H1 (cell line): ENCODE results near the gene GLG1. TPM values are rescaled to one million over a fixed set of nuclear protein-coding genes. Genes with fewer than 3 reads are reported as not detected.

ENCODE experiments used
- CTCF ChIA-PET: fragments of 300-600 bp; sonication (Branson Sonifier 250); formaldehyde crosslinking; loops from one replicate; lab custom pipeline; 2021; ENCODE audit not compliant: partially characterized antibody; lab: Charles Lee
- POLR2A ChIA-PET: fragments of 300-600 bp; sonication (Branson Sonifier 250); formaldehyde crosslinking; loops from one replicate; lab custom pipeline; 2021; ENCODE audit warnings: inconsistent platforms; ENCODE audit not compliant: partially characterized antibody; lab: Charles Lee
- DNase-seq, 2 experiments: peaks; one replicate each; pipeline versions ENCODE4 v3.0.0 to v3.0.0-alpha.2; 2010 to 2022; ENCODE audit warnings: low spot score in 2 of 2, low read depth in 1 of 2, mixed read lengths in 1 of 2
- FAIRE-seq: peaks from 2 replicates; lab custom pipeline; 2011; peaks lifted over from hg19 to GRCh38; lab: Jason Lieb, UNC
- H2AFZ ChIP-seq: 2 replicates; pipeline ENCODE4 v1.8.1; 2012; ENCODE audit warnings: low read length, inconsistent platforms
- H2AK5ac ChIP-seq: 2 replicates; pipeline ENCODE4 v1.6.1; 2013; ENCODE audit warnings: low read depth, low read length
- H2BK120ac ChIP-seq: replicated peaks from 2 replicates; pipeline ENCODE3; 2013; ENCODE audit warnings: low read depth, low read length, inconsistent platforms
- H2BK12ac ChIP-seq: 2 replicates; pipeline ENCODE4 v1.6.1; 2013; ENCODE audit warnings: low read depth, low read length
- H2BK15ac ChIP-seq: 2 replicates; pipeline ENCODE4 v1.6.1; 2013; ENCODE audit warnings: low read length
- H2BK20ac ChIP-seq: 2 replicates; pipeline ENCODE4 v1.6.1; 2013; ENCODE audit warnings: low read length
- H2BK5ac ChIP-seq: 2 replicates; pipeline ENCODE4 v1.6.1; 2013; ENCODE audit warnings: low read depth, low read length
- H3K14ac ChIP-seq: 2 replicates; pipeline ENCODE4 v1.6.1; 2013; ENCODE audit warnings: inconsistent platforms; ENCODE audit not compliant: insufficient read length
- H3K18ac ChIP-seq: 2 replicates; pipeline ENCODE4 v1.6.1; 2013; ENCODE audit warnings: low read length; ENCODE audit errors: extremely low read depth
- H3K23ac ChIP-seq: 2 replicates; pipeline ENCODE4 v1.6.1; 2013; ENCODE audit warnings: inconsistent platforms; ENCODE audit not compliant: insufficient read length
- H3K23me2 ChIP-seq: 2 replicates; pipeline ENCODE4 v1.6.1; 2013; ENCODE audit warnings: low read depth, low read length
- H3K27ac ChIP-seq: 2 replicates; pipeline ENCODE4 v1.6.1; 2011; ENCODE audit warnings: low read depth, low read length, inconsistent platforms
- H3K27me3 ChIP-seq, 4 experiments: replicated peaks in 1 of 4; 1 replicate in 1 of 4; 2 replicates in 3 of 4; pipeline versions ENCODE4 v1.6.1 to v1.8.1; 2011 to 2013; ENCODE audit warnings: low read length in 3 of 4, mild to moderate bottlenecking in 3 of 4, inconsistent platforms in 2 of 4, mixed read lengths in 2 of 4, moderate library complexity in 1 of 4; ENCODE audit not compliant: control insufficient read depth in 3 of 4, insufficient read depth in 3 of 4; ENCODE audit errors: extremely low read depth in 1 of 4
- H3K36me3 ChIP-seq, 4 experiments: 2 replicates each; pipeline versions ENCODE4 v1.6.1 to v1.8.1; 2011 to 2013; ENCODE audit warnings: mild to moderate bottlenecking in 4 of 4, low read length in 3 of 4, moderate library complexity in 2 of 4, control low read depth in 1 of 4, inconsistent platforms in 1 of 4; ENCODE audit not compliant: insufficient read depth in 4 of 4, control insufficient read depth in 2 of 4
- H3K4ac ChIP-seq: replicated peaks from 2 replicates; pipeline ENCODE3; 2013; ENCODE audit warnings: low read length, low read depth, mixed read lengths, inconsistent platforms; ENCODE audit not compliant: insufficient read length
- H3K4me1 ChIP-seq, 4 experiments: replicated peaks in 1 of 4; 1 replicate in 1 of 4; 2 replicates in 3 of 4; pipeline versions ENCODE4 v1.6.1 to v1.8.1; 2011 to 2013; ENCODE audit warnings: low read length in 3 of 4, inconsistent platforms in 2 of 4, mixed read lengths in 1 of 4; ENCODE audit not compliant: insufficient read depth in 4 of 4, control insufficient read depth in 3 of 4
- H3K4me2 ChIP-seq, 2 experiments: 2 replicates each; pipeline versions ENCODE4 v1.6.1 to v1.8.1; 2011 to 2013; ENCODE audit warnings: low read depth in 2 of 2, low read length in 2 of 2, control low read depth in 1 of 2, inconsistent platforms in 1 of 2, mild to moderate bottlenecking in 1 of 2; ENCODE audit not compliant: insufficient read depth in 1 of 2
- H3K4me3 ChIP-seq, 4 experiments: fragments of 200-600, 300-600 bp in 1 of 4; sonication (generic), shearing (Covaris generic), sonication (Bioruptor Twin) in 1 of 4; 2 replicates each; pipeline versions ENCODE4 v1.5.1 to v1.8.1; 2011 to 2016; ENCODE audit warnings: low read length in 4 of 4, low read depth in 3 of 4, control low read depth in 2 of 4, inconsistent platforms in 2 of 4, mild to moderate bottlenecking in 2 of 4, mixed read lengths in 1 of 4, moderate library complexity in 1 of 4; ENCODE audit not compliant: insufficient read depth in 2 of 4; ENCODE audit errors: extremely low read depth in 1 of 4
- H3K56ac ChIP-seq: replicated peaks from 2 replicates; pipeline ENCODE3; 2013; ENCODE audit warnings: low read depth, mild to moderate bottlenecking, mixed read lengths, low read length, inconsistent platforms; ENCODE audit not compliant: insufficient read length
- H3K79me1 ChIP-seq: 2 replicates; pipeline ENCODE4 v1.6.1; 2013; ENCODE audit warnings: low read depth, low read length, control low read depth
- H3K79me2 ChIP-seq, 2 experiments: 2 replicates each; pipeline versions ENCODE4 v1.6.1 to v1.8.1; 2012 to 2013; ENCODE audit warnings: low read length in 2 of 2, mild to moderate bottlenecking in 2 of 2, inconsistent platforms in 1 of 2; ENCODE audit not compliant: insufficient read depth in 2 of 2, control insufficient read depth in 1 of 2
- H3K9ac ChIP-seq, 4 experiments: replicated peaks in 1 of 4; 1 replicate in 1 of 4; 2 replicates in 3 of 4; pipeline versions ENCODE4 v1.6.1 to v1.8.1; 2011 to 2013; ENCODE audit warnings: low read depth in 3 of 4, low read length in 3 of 4, control low read depth in 2 of 4, mild to moderate bottlenecking in 2 of 4, moderate library complexity in 2 of 4, inconsistent platforms in 1 of 4; ENCODE audit errors: extremely low read depth in 1 of 4
- H3K9me3 ChIP-seq, 2 experiments: 2 replicates each; pipeline versions ENCODE4 v1.6.1 to v1.8.1; 2012 to 2013; ENCODE audit warnings: mild to moderate bottlenecking in 2 of 2, moderate library complexity in 2 of 2, control low read depth in 1 of 2, inconsistent platforms in 1 of 2, low read depth in 1 of 2, low read length in 1 of 2, mixed read lengths in 1 of 2; ENCODE audit not compliant: insufficient read depth in 2 of 2
- H4K20me1 ChIP-seq, 2 experiments: replicated peaks in 1 of 2; 2 replicates each; pipeline versions ENCODE3 to v1.8.1; 2011 to 2013; ENCODE audit warnings: inconsistent platforms in 2 of 2, low read length in 2 of 2, mild to moderate bottlenecking in 1 of 2; ENCODE audit not compliant: insufficient read depth in 2 of 2, control insufficient read depth in 1 of 2
- H4K5ac ChIP-seq: 2 replicates; pipeline ENCODE4 v1.6.1; 2013; ENCODE audit warnings: low read length, low read depth, mixed read lengths, inconsistent platforms; ENCODE audit not compliant: insufficient read length
- H4K8ac ChIP-seq: 2 replicates; pipeline ENCODE4 v1.8.0; 2013; ENCODE audit warnings: mild to moderate bottlenecking, moderate library complexity, low read length, inconsistent platforms; ENCODE audit not compliant: insufficient read depth; ENCODE audit errors: extremely low read depth
- H4K91ac ChIP-seq: replicated peaks from 2 replicates; pipeline ENCODE3; 2013; ENCODE audit warnings: low read length, mixed read lengths, inconsistent platforms; ENCODE audit not compliant: insufficient read length
- CBX8 ChIP-seq: fragments of 300-800, 300-1000 bp; sonication (generic); IDR thresholded peaks from 2 replicates; pipeline ENCODE4 v1.7.1; 2016; ENCODE audit warnings: low read depth, low read length, borderline replicate concordance
- CEBPB ChIP-seq: IDR thresholded peaks from 2 replicates; pipeline ENCODE4 v1.6.1; 2012; ENCODE audit warnings: low read depth, low read length
- CHD1 ChIP-seq: IDR thresholded peaks from 2 replicates; pipeline ENCODE4 v1.6.1; 2012; ENCODE audit warnings: low read depth, low read length, improper control_type of control experiment
- CTCF ChIP-seq, 3 experiments: IDR thresholded peaks; 1 replicate in 2 of 3; 2 replicates in 1 of 3; pipeline versions ENCODE4 v1.5.1 to v1.6.1; 2011; ENCODE audit warnings: low read length in 3 of 3, mild to moderate bottlenecking in 3 of 3, inconsistent platforms in 2 of 3, low read depth in 1 of 3, moderate library complexity in 1 of 3; ENCODE audit not compliant: insufficient read depth in 1 of 3; ENCODE audit errors: control extremely low read depth in 1 of 3
- EP300 ChIP-seq, 2 experiments: IDR thresholded peaks; 1 replicate in 1 of 2; 2 replicates in 1 of 2; pipeline ENCODE4 v1.6.1; 2011 to 2012; ENCODE audit warnings: low read depth in 2 of 2, low read length in 2 of 2, mild to moderate bottlenecking in 2 of 2, borderline replicate concordance in 1 of 2, inconsistent platforms in 1 of 2, moderate library complexity in 1 of 2
- HDAC6 ChIP-seq: IDR thresholded peaks from one replicate; pipeline ENCODE4 v1.7.1; 2012; ENCODE audit warnings: low read depth, mild to moderate bottlenecking, inconsistent platforms, low read length, moderate library complexity
- KDM4A ChIP-seq: IDR thresholded peaks from one replicate; pipeline ENCODE4 v1.7.1; 2012; ENCODE audit warnings: low read depth, mild to moderate bottlenecking, moderate library complexity, low read length, inconsistent platforms; ENCODE audit not compliant: severe bottlenecking
- SRF ChIP-seq: IDR thresholded peaks from 2 replicates; pipeline ENCODE4 v1.6.1; 2011; ENCODE audit warnings: mild to moderate bottlenecking, low read depth, low read length, moderate library complexity
- SUZ12 ChIP-seq: fragments of 200-600 bp; sonication (generic); IDR thresholded peaks from 2 replicates; pipeline ENCODE4 v1.6.1; 2012; ENCODE audit warnings: mild to moderate bottlenecking, inconsistent platforms, low read length, moderate library complexity, mixed read lengths
- TAF7 ChIP-seq: optimal IDR thresholded peaks from 2 replicates; pipeline ENCODE3; 2011; ENCODE audit warnings: low read depth, mild to moderate bottlenecking, inconsistent platforms, low read length, moderate library complexity, borderline replicate concordance
- WGBS, 2 experiments: shearing (Covaris generic) in 1 of 2; methylation state at CpG; one replicate each; pipeline versions ENCODE4 v1.1.6 to v1.1.7; 2013 to 2015; ENCODE audit warnings: low lambda C conversion rate in 2 of 2, mixed read lengths in 2 of 2, inconsistent platforms in 1 of 2, low coverage in 1 of 2, missing lambda C conversion rate in 1 of 2; ENCODE audit not compliant: insufficient replicate concordance in 2 of 2, insufficient coverage in 1 of 2, insufficient read length in 1 of 2; ENCODE audit errors: extremely low coverage in 1 of 2, missing lambda C conversion rate in 1 of 2; 5-methylcytosine and 5-hydroxymethylcytosine counted together
- polyA plus RNA-seq, 7 experiments: library from polyadenylated mRNA; depleted of rRNA in 3 of 7; stranded (reverse) in 5 of 7; unstranded in 2 of 7; fragments of >200 nt in 5 of 7; fragments of 200-250 nt in 2 of 7; gene quantifications; 1 replicate in 5 of 7; 2 replicates in 1 of 7; 4 replicates in 1 of 7; pipeline versions ENCODE4 v1.2.1 to v1.2.3, GENCODE V29; 2011 to 2013; ENCODE audit warnings: missing spikeins in 2 of 7, mixed read lengths in 2 of 7
- total RNA-seq: library from RNA; stranded (reverse); fragmentation: NEBNext Ultra II Directional; extraction: Animal tissue kit (Norgen Biotek cat#: 25700); gene quantifications from 2 replicates; pipeline ENCODE4 v1.2.1, GENCODE V29; 2021

Gene GLG1
- total and polyA plus RNA-seq, 2 of the 8 experiments (the other 6 are each of a cell fraction or from before 2014, with no cell fraction given): 53.4 to 139 TPM

- no peak overlapping the region for H3K4me3 ChIP-seq
- H3K9me3 ChIP-seq: no peaks in the 10 kb centered on the region
- no peak overlapping the region for H2BK12ac ChIP-seq
- H3K23me2 ChIP-seq: no peaks in the 10 kb centered on the region
- no peak overlapping the region for H3K4me2 ChIP-seq
- H4K5ac ChIP-seq: no peak overlapping the region
- no peak overlapping the region for H3K18ac ChIP-seq
- H2BK120ac ChIP-seq: no peak overlapping the region
- no peak overlapping the region for H2AK5ac ChIP-seq
- no peak overlapping the region for H3K23ac ChIP-seq
- DNase-seq: no peak
- H3K79me1 ChIP-seq: no peaks in the 10 kb centered on the region
- no peak overlapping the region for H2AFZ ChIP-seq
- peaks cover 23 to 73% (median 62%) of the 10 kb centered on the region in 4 experiments for H3K36me3 ChIP-seq
- no peak overlapping the region for H3K27ac ChIP-seq
- FAIRE-seq: no peak
- no peak overlapping the region for H3K14ac ChIP-seq
- no peak overlapping the region for H2BK5ac ChIP-seq
- H4K91ac ChIP-seq: no peak overlapping the region
- no peaks in the 10 kb centered on the region for H3K4me1 ChIP-seq
- no peak overlapping the region for H3K9ac ChIP-seq
- H3K56ac ChIP-seq: no peak overlapping the region
- H3K4ac ChIP-seq: no peak overlapping the region
- CTCF ChIA-PET: interaction anchor here (0.7 to 2.8 kb wide), 5 partner anchors 8 to 228 kb away, joined by 3 to 12 read pairs (median 3); no protein-coding TSS in a partner anchor
- no peaks in the 10 kb centered on the region for H3K27me3 ChIP-seq
- 91% methylated on average over 9 of the region's 9 CpGs; no CpG with 5 or more reads in 1 of the 2 experiments for WGBS, 2 experiments
- no peak overlapping the region for H2BK20ac ChIP-seq
- no peak overlapping the region for H2BK15ac ChIP-seq
- H3K79me2 ChIP-seq: no peaks in the 10 kb centered on the region
- H4K8ac ChIP-seq: no peak overlapping the region
- POLR2A ChIA-PET: no interaction called here
- no peaks in the 10 kb centered on the region for H4K20me1 ChIP-seq
- TF ChIP-seq CHD1: no peak
- no peak for TF ChIP-seq CTCF (IDR thresholded peaks at IDR 0.05; ENCODE audit: control extremely low read depth in 1 of 3, insufficient read depth in 1 of 3, low read depth in 1 of 3, low read length in 3 of 3)
- TF ChIP-seq EP300 (IDR thresholded peaks at IDR 0.05; ENCODE audit: borderline replicate concordance in 1 of 2, low read depth in 2 of 2, low read length in 2 of 2): no peak
- TF ChIP-seq KDM4A: no peak
- no peak for TF ChIP-seq CEBPB
- TF ChIP-seq CBX8: no peak
- TF ChIP-seq SRF: no peak
- TF ChIP-seq SUZ12: no peak
- no peak for TF ChIP-seq TAF7
- TF ChIP-seq HDAC6: no peak
These were observed 137.9 kb downstream of the GLG1 start for GRCh38 chr16:74468807-74469525.
